GM06990 (cell line): ENCODE data around the gene DICER1.

Source experiments
- DNase-seq: peaks from one replicate; pipeline ENCODE4 v3.0.0-alpha.2; 2011; ENCODE audit not compliant: insufficient read length; ENCODE audit errors: extremely low read depth
- H3K27me3 ChIP-seq: replicated peaks from 2 replicates; pipeline ENCODE4 v1.6.0; 2011; ENCODE audit warnings: low read length; ENCODE audit not compliant: control insufficient read depth, insufficient read depth
- H3K36me3 ChIP-seq: 2 replicates; pipeline ENCODE4 v1.5.1; 2011; ENCODE audit warnings: low read length; ENCODE audit not compliant: control insufficient read depth, insufficient read depth
- H3K4me3 ChIP-seq: replicated peaks from 2 replicates; pipeline ENCODE4 v1.5.1; 2011; ENCODE audit warnings: low read depth, mild to moderate bottlenecking, control low read depth, low read length
- CTCF ChIP-seq: IDR thresholded peaks from 2 replicates; pipeline ENCODE4 v1.5.1; 2011; ENCODE audit warnings: low read length, control low read depth, mild to moderate bottlenecking, inconsistent platforms; ENCODE audit not compliant: insufficient read depth, poor library complexity, severe bottlenecking

The DICER1 gene

GRCh38 chr14:95162641-95163040, 5.3 kb upstream of the DICER1 start:
- H3K36me3 ChIP-seq, result no peaks in the 10 kb centered on the region
- no peak for DNase-seq
- no peak for TF ChIP-seq CTCF
- H3K27me3 ChIP-seq, result no peaks in the 10 kb centered on the region
- H3K4me3 ChIP-seq, result no peak overlapping the region

DNA sequence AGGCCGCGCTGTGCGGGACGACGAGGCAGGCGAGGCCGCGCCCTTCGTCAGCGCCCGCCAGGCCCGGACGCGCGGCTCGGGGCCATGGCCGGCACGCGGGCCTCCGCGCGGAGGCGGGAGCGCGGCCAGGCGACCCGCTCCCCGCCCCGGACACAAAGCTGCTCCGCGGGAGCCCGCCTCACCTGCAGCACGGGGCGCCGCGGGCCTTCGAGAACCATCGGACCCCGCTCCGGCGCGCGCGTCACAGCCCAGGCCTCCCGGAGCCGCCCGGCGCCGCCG, 342 bp downstream of the DICER1 start:
- H3K4me3 ChIP-seq, result peak overlapping the region; percentile 87
- DNase-seq, result no peak
- H3K36me3 ChIP-seq, result no peaks in the 10 kb centered on the region
- H3K27me3 ChIP-seq, result no peaks in the 10 kb centered on the region
- no peak for TF ChIP-seq CTCF

DNA sequence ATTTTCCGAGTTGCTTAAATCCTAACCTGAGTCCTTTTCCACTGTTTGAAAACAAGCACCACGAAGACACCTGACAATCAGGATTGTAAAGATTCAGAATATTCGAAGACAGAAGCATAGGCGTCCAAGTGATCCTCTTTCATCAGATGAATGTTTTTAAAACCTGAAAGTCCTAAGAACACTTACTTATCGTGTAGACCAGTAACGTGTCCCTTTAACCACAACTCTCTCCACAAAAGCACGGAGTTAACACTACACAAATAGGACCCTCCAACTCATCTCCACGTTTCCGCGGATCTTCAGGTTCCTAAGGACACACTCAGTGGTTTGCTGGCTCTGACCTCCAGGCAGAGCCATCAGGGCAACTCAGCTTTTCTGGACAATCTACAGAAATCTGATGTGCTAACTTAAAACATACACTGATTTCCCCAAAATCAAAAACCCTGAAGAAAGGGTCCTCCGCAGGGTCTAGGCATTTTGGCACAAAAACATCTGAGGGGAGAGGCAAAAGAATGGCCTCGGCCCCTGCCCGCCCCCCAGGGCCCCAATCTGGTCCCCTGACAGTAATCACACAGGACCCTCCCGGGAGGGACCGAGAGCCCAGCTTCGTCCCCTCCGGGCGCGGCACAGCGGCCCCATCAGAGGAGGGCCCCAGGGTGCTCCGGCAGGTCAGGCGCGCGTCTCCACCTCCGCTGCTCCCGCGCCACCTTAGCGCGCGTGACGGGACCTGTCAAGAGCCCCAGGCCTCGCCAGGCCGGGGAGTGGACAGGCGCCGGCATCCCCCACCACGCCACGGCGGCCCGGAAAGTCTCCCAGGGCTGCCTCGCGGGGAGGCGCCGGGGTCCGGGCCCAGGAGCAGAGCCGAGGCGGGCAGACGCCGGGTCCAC, 925 bp downstream of the DICER1 start:
- TF ChIP-seq CTCF, result no peak

DNA sequence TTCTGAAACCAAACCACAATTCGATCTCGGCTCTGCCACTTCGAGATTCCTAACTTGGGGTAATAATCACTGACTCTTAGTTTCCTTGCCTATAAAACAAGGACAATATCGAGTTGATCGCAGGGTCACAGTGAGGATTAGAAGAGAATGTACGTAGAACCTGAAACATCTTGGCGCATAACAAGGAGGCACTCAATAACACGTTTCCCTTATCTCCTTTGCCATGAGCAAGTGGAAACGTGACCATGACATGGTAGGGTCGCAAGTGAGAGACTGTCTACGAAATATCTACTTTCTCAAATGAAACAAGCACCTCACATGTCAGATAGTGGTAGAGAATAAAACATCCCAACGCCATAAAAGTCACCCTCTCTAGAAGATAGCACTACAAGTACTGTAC, 2.3 kb downstream of the DICER1 start:
- no peak overlapping the region for H3K4me3 ChIP-seq
- H3K36me3 ChIP-seq, result no peaks in the 10 kb centered on the region
- no peaks in the 10 kb centered on the region for H3K27me3 ChIP-seq
- no peak for DNase-seq
- TF ChIP-seq CTCF, result no peak

More for the DNA sequence above, 925 bp downstream of the DICER1 start:
- Histone ChIP-seq H3K36me3 (no peaks in the 10 kb centered on the region), H3K4me3 (peak overlapping the region; percentile 87), H3K27me3 (no peaks in the 10 kb centered on the region)
- peak; percentile 58 for DNase-seq

GRCh38 chr14:95153866-95154265, 3.5 kb downstream of the DICER1 start:
- Histone ChIP-seq H3K4me3 (no peak overlapping the region), H3K27me3 (no peaks in the 10 kb centered on the region), H3K36me3 (no peaks in the 10 kb centered on the region)
- no peak for DNase-seq
- TF ChIP-seq CTCF, result no peak
